Osteocyte (in vitro differentiated cells): ENCODE results near the gene NDST1. TPM values are rescaled to one million over a fixed set of nuclear protein-coding genes. Genes with fewer than 3 reads are reported as not detected.

Experiments
- DNase-seq: peaks from one replicate; pipeline ENCODE4 v3.0.0; 2021; ENCODE audit warnings: mixed read lengths; ENCODE audit not compliant: unreplicated experiment; ENCODE audit errors: extremely low spot score
- H3K27ac Mint-ChIP-seq: one replicate; pipeline ENCODE4 v1.8.0; 2021; ENCODE audit warnings: mild to moderate bottlenecking, mixed read lengths; ENCODE audit not compliant: unreplicated experiment
- H3K27me3 Mint-ChIP-seq: one replicate; pipeline ENCODE4 v1.8.0; 2021; ENCODE audit warnings: mixed read lengths; ENCODE audit not compliant: unreplicated experiment
- H3K36me3 Mint-ChIP-seq: one replicate; pipeline ENCODE4 v1.8.0; 2021; ENCODE audit warnings: mixed read lengths; ENCODE audit not compliant: unreplicated experiment
- H3K4me1 Mint-ChIP-seq: one replicate; pipeline ENCODE4 v1.8.0; 2021; ENCODE audit warnings: mixed read lengths; ENCODE audit not compliant: unreplicated experiment
- H3K4me3 Mint-ChIP-seq: one replicate; pipeline ENCODE4 v1.8.0; 2021; ENCODE audit warnings: mild to moderate bottlenecking, moderate library complexity, mixed read lengths; ENCODE audit not compliant: unreplicated experiment
- H3K9me3 Mint-ChIP-seq: one replicate; pipeline ENCODE4 v1.8.0; 2021; ENCODE audit warnings: mixed read lengths; ENCODE audit not compliant: unreplicated experiment
- total RNA-seq: library from RNA; stranded (reverse); gene quantifications from 2 replicates; pipeline ENCODE4 v1.2.1, GENCODE V29; 2021
- TF ChIP-seq, protein P1 (sequence below): fragments of 200-600 bp; sonication (generic); IDR thresholded peaks from 2 replicates; pipeline ENCODE4 v1.5.0; 2021; ENCODE audit warnings: antibody characterized with exemption, mild to moderate bottlenecking, moderate library complexity

NDST1 gene
- total RNA-seq, 1 donor from 2014 or later, result 110 TPM

DNA sequence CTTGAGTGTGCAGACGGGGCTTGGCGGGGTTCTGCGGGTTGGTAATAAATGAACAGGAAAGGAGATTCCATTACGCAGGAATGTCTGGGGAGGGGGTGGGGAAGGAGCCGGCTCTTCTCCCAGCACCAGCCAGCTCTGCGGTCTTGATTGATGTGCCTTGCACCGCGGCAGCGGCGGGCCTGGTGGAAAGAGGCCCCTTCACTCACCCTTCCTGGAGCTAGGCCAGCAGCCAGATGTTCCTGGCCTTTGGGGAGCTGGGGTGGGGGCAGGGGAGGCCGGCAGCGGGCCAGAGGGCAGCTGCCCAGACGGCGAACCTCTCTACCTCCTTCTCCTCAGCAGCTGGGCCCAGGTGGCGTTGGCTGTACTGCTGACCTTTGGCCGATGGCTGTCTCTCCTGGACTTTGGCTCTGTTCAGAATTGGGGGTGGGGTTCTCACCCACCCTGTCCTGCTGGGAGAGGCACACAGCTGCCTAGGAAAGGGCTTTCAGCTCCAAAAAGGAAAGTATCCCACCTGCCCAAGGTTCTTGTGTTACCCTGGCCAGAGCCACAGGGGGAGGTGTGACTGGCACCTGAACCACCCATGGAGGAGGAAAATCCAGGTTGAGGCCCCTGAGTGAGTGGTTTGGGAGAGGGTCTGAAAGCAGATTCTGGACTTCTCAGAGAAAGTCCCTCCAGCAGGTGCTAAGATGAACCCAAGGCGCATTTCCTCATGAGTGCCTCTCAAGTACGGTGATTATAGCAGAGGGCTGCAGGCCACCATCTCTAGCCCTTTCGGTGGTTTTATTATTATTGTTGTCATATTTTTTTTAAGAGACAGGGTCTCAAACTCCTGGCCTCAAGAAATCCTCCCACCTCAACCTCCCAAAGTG, 74.5 kb downstream of the NDST1 start:
- peaks cover 11% of the 10 kb centered on the region for H3K4me1 Mint-ChIP-seq
- no peaks in the 10 kb centered on the region for H3K36me3 Mint-ChIP-seq
- H3K9me3 Mint-ChIP-seq, result no peaks in the 10 kb centered on the region
- peak overlapping the region; percentile 41 for H3K27ac Mint-ChIP-seq
- DNase-seq, result no peak
- H3K27me3 Mint-ChIP-seq, result no peaks in the 10 kb centered on the region
- peak overlapping the region; percentile 12 for H3K4me3 Mint-ChIP-seq
- TF ChIP-seq, protein P1, sequence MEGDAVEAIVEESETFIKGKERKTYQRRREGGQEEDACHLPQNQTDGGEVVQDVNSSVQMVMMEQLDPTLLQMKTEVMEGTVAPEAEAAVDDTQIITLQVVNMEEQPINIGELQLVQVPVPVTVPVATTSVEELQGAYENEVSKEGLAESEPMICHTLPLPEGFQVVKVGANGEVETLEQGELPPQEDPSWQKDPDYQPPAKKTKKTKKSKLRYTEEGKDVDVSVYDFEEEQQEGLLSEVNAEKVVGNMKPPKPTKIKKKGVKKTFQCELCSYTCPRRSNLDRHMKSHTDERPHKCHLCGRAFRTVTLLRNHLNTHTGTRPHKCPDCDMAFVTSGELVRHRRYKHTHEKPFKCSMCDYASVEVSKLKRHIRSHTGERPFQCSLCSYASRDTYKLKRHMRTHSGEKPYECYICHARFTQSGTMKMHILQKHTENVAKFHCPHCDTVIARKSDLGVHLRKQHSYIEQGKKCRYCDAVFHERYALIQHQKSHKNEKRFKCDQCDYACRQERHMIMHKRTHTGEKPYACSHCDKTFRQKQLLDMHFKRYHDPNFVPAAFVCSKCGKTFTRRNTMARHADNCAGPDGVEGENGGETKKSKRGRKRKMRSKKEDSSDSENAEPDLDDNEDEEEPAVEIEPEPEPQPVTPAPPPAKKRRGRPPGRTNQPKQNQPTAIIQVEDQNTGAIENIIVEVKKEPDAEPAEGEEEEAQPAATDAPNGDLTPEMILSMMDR, result no peak

DNA sequence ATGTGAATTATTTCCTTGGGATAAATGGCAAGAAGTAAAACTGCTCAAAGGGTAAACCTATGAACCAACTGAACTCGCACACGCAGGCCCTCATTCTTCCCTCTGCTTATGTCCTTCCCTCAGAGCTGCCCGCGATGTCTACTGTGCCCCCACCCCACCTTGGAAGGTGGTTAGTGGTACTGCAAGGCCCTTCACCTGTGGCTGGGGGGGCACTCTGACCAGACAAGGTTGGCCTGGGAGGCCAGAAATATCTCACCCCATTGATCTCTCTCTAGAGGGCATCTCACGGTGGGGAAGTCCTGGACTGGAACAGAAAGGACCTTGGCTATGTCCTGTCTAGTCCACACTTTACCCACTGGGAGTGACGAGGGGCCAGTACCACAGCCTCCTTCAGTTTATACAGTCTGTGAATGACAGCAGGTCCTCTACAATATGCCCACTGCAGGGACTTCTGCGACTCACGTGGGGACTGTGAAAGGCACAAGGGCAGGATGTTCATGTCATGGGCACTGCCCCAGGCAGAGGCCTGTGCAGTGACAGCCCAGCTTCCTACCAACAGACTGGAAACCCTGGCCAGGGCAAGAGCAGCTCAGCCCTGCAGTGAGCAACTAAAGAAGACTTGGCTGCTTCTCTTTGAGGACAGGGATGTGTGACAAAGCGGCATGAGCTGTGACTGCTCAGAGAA, 75.8 kb downstream of the NDST1 start:
- TF ChIP-seq, protein P1, result no peak
- H3K4me3 Mint-ChIP-seq, result no peak overlapping the region
- no peaks in the 10 kb centered on the region for H3K27me3 Mint-ChIP-seq
- DNase-seq, result no peak
- no peak overlapping the region for H3K27ac Mint-ChIP-seq
- no peaks in the 10 kb centered on the region for H3K9me3 Mint-ChIP-seq
- no peaks in the 10 kb centered on the region for H3K36me3 Mint-ChIP-seq
- peaks cover 21% of the 10 kb centered on the region for H3K4me1 Mint-ChIP-seq

DNA sequence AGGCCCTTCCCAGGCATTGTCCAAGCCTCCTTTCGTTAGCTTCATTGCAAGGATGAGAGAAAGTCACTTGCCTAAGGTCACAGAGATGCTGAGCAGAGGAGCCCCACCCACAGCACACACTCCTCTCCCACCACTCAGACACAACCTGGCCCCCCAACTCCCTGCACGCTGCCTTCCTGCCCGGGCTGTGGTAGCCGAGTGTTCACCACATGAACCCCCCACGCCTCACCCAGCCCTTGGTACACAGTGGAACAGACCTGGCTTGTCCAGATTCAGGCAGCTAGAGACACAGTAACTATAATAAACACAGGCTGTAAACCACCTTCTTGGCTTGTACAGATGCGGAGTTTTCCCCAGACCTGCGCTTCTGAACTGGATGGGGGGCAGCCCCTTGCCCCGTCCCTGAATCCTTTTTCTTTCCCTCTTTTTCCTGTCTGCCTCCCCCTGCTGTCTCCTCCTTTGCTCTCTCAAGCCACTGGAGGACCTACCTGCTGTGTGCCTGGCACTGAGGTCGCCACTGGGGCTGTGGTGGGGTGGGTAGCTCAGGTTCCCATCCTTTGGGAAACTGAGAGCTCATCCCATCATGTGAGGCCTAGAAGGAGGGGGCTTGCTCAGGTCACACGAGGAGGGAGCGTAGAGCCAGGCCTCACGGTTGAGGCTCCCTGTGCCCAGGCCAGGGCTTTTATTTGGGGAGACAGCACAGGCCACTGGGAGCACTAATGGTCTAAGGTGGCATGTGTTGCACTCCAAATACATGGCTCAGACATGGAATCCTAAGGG, 76.8 kb downstream of the NDST1 start:
- no peaks in the 10 kb centered on the region for H3K9me3 Mint-ChIP-seq
- H3K27me3 Mint-ChIP-seq, result no peaks in the 10 kb centered on the region
- no peak overlapping the region for H3K27ac Mint-ChIP-seq
- H3K4me3 Mint-ChIP-seq, result no peak overlapping the region
- no peaks in the 10 kb centered on the region for H3K36me3 Mint-ChIP-seq
- DNase-seq, result no peak
- TF ChIP-seq, protein P1, result no peak
- peaks cover 25% of the 10 kb centered on the region for H3K4me1 Mint-ChIP-seq

DNA sequence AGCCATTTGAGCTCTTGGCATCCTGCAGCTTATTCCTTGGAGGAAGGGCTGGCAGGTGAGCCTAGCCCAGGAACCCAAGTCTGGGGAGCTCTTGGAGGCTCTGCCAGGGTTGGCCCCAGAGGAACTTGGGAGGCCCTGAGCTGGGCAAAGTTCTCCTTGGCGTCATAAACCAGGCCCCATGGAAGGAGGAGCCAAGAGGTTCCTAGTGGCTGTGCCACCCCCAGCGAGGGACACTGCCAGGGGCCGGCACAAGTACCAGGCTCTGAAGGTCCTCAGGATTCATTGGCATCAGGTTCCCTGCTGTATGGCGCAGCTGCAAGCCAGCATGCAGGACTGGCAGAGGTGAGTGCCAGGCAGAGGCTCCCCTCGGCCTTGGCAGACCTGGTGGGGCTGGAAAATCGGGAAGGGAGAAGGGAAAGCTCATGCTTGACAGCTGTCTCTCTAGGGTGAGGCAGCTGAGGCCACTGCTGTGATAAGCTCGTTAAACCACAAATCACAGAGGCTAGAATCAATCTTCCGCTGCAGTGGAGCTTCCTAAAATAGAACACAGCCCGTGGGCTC, 77.9 kb downstream of the NDST1 start:
- H3K4me3 Mint-ChIP-seq, result no peak overlapping the region
- TF ChIP-seq, protein P1, result no peak
- no peak for DNase-seq
- H3K27me3 Mint-ChIP-seq, result no peaks in the 10 kb centered on the region
- H3K9me3 Mint-ChIP-seq, result no peaks in the 10 kb centered on the region
- H3K4me1 Mint-ChIP-seq, result peaks cover 32% of the 10 kb centered on the region
- no peak overlapping the region for H3K27ac Mint-ChIP-seq
- no peaks in the 10 kb centered on the region for H3K36me3 Mint-ChIP-seq
